HK-2 (cell line): ENCODE results near the gene MT2A.
"Not testable (repeated sequence)": the region's sequence is repeated elsewhere in the genome, so short reads cannot be mapped to it uniquely, and the experiment has no call there.

Source experiments
- DNase-seq: peaks from one replicate; pipeline ENCODE4 v3.0.0-alpha.2; 2018; ENCODE audit not compliant: unreplicated experiment

The MT2A gene

DNA sequence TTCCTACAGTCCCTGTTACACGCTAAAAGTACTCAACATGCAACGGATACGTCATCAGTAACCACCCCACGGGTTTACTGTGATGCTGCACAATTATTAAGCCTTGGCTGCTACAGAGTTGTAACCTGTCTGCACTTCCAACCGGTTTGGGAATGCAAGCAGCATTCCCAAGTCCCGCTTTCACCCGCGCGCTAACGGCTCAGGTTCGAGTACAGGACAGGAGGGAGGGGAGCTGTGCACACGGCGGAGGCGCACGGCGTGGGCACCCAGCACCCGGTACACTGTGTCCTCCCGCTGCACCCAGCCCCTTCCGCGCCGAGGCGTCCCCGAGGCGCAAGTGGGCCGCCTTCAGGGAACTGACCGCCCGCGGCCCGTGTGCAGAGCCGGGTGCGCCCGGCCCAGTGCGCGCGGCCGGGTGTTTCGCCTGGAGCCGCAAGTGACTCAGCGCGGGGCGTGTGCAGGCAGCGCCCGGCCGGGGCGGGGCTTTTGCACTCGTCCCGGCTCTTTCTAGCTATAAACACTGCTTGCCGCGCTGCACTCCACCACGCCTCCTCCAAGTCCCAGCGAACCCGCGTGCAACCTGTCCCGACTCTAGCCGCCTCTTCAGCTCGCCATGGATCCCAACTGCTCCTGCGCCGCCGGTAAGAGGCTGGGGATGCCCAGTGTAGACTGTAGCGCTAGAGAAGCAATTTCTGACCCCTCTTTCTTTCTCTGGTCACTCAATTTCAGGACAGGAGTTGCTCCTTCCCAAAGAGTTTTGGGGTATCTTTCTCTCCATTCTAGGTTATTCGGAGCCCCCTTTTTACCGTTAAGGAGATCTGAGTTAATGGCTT lies at the start of gene MT2A:
Gene MT2A, plus strand, starts transcription at position 542 of the 833 bp plus-strand sequence. Its CDS starts 72 bp downstream, at position 614.
- peak; percentile 96 for DNase-seq

DNA sequence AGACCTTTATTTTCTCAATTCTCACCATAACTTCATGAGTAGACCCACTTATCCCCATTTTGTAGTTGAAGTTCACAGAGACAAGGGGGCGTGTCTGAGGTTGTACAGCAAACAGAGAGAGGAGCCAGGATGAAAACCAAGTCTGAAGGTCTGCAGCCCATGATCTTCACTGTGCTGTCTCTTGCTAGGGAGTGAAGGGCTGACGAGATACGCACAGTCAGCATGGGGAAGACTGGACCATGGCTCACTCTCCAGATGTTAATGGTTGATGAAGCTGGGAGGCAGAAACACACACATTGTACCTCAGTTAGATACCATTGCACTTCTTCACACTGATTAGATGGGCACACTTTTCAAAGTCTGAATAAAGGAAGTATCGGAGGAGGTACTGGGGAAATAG lies 49.3 kb upstream of the MT2A start:
- DNase-seq, result no peak

DNA sequence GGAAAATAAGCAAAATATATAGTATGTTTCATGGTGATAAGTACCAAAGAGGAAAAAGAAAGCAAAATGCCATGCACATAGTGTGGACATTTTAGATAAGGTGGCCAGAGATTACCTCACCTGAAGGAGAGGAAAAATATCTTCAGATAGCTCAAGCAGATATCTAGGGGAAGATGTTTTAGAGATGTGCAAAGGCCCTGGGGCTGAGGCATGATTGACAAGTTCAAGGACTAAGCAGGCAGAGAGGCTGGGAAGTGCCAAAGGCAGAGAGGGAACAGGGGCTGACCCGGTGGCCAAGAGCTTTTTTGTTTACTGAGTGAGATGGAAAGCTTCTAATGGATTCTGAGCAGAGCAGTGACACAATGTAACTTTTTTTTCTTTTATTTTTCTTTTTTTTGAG lies 47.9 kb upstream of the MT2A start:
- DNase-seq, result no peak

DNA sequence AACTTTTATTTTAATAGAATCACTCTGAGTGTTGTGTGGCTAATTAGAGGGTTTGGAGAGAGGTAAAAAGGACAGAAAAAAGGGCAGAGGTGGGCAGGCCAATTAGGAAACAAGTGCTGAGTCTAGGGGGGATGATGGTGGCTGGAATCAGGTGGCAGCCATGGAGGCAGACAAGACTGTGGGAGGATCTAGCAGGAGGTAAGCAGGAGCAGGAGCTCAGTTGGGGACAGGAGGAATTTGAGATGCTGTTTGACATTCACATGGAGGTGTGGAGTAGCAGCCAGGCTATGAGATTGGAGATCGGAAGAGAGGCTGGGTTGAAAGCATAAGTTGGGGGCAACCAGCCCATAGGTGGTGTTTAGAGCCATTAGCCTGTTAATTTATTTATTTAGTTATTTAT lies 47.3 kb upstream of the MT2A start:
- DNase-seq, result no peak

DNA sequence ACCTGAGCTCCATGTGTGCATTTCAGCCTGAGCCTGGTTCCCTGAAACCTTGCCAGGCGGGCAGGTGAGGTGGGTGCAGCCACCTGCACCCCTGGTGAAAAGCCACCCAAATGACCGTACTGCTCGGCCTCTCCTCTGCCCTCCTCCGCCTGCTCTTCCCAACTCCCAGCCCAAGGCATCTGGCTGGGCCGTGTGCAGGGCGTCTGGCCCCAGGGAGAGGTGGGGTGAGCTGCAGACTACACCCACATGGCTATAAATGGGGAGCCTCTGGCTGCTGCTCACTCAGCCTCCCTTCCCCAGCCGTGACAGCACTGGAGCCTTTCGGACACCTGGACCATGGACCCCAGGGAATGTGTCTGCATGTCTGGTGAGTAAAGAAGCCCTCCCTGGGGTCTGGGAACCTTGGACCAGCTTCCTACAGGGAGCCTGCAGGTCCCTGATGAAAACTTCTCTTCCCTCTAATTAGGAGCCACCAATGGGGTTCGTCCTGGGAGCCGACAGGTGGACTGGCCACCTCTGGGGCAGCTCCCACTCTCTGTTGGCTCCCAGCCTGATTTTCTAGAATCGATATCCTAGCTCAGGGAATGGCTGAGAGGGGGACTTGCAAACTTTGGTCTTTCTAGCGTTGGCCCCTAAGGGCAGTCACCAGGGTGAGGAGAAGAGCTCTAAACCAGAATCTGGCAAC lies 43.4 kb upstream of the MT2A start, which contains the start of gene MT4:
Gene MT4, plus strand, starts transcription at position 281 of the 685 bp plus-strand sequence. Its CDS starts 56 bp downstream, at position 337.
- DNase-seq, result no peak

DNA sequence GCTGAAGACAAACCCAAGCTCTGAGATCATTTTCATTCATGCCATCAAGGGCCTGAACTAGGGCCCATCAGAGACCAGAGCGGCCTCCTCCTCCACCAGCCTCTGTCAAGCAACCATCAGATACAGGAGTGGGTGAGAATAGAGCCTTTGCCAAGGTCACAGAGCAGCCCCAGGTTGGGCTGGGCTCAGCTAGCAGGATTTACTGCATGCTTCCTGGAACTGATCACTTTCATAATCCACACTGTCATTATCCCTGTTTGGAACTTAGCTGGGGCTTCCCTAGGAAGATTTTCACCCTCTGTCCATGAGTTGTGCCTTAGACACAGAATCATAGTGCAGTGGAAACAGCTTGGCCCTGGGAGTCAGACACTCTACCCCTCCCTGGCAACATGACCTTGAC lies 38.4 kb upstream of the MT2A start:
- DNase-seq, result no peak

DNA sequence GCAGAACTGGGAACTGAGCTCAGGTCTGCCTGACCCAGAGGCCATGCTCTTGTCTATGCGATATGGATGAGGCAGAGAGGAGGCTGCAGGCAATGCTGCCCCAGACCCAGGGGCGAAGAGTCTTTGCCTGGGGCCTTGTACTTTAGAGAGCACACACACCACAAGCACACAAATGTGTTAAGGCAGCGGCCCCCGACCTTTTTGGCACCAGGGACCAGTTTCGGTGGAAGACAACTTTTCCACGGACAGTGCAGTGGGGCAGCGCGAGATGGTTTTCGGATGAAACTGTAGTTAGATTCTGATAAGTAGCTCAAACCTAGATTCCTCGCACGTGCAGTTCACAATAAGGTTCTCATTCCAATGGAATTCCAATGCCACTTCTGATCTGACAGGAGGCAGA lies 36.9 kb upstream of the MT2A start:
- DNase-seq, result no peak

DNA sequence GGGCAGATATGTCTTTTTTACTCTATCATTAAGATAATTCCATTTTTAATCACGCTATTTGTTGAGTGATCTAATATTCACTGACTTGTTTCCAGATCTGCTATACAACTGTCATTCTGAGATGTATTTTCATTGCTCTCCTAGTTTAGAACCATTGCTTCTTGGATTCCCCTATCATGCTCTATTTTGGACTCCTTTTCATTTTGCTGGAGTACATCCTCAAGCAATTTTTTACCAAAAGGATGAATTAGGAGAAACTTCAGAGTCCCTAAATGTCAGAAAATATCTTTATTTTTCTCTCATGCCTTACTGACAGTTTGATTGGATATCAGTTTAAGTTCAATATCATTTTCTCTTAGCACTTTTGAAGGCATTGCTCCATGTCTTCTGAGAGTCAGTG lies 33.8 kb upstream of the MT2A start:
- DNase-seq, result no peak

DNA sequence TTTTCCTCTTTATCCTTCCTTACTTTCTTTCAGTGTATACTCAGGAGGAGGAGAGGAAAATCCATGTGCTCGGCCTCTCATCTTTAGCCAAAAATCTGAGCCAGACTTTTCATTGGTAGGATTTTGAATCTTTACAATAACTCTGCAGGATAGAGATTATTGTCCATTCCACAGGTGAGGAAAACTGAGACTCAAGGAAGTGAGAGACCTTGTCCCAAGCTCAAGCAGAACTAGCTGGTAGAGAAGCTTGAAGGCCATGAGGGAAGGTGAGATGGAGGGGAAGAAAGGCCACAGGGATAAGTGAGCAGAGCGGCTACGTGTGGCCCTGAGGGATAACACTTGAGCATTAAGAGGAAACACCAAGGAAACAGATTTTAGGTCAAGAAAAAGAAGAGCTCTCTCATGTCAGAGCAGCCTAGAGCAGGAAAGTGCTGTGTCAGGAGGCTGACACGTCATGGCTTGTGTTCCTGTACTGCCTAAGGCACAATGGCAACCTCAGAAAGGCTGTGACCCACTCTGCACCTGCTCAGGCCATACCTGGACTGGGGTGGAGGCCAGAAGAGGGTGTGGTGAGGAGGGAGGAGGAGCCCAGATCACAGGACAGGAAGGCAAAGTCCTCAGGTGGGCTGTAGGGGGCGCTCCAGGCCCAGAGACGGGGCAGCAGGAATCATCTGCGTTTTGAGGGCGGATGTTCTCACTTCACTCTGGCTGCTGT lies 31.6 kb upstream of the MT2A start:
- peak; percentile 77 for DNase-seq

DNA sequence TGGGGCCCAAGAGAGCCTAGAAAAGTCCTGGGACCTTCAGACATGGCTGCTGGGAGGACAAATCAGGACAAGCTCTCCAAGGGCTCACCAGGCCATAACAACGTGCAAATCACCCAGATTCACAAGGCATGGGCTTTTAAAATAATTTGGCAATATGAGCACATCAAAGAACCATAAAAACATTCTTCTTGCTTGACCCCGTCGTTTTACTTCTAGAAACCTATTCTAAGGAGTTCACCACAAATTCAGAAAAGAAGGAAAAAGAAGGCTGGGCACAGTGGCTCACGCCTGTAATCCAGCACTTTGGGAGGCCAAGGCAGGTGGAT lies 31.1 kb upstream of the MT2A start:
- DNase-seq, result no peak

DNA sequence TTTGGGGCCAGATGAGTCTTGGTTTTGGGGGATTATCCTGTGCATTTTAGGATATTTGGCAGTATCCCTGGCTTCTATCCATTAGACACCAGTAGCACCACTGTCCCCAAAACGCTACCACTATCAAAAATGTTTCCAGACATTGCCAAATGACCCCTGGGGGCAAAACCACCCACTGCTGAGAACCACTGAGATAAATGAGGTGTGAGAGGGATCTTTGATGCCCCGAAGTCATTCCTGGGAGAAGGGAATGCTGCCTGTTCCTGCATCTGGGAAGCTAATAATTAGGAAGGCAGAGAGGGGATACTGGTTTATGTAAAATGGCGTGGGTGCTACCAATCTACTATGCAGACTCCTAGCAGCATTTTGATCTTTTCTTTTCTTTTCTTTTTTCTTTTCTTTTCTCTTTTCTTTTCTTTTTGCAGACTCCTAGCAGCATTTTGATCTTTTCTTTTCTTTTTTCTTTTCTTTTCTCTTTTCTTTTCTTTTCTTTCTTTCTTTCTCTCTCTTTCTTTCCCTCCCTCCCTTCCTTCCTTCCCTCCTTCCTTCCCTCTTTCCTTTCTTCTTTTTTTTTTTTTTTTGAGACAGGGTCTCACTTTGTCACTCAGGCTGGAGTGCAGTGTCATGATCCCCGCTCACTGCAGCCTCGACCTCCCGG lies 27.9 kb upstream of the MT2A start:
- DNase-seq, result no peak

DNA sequence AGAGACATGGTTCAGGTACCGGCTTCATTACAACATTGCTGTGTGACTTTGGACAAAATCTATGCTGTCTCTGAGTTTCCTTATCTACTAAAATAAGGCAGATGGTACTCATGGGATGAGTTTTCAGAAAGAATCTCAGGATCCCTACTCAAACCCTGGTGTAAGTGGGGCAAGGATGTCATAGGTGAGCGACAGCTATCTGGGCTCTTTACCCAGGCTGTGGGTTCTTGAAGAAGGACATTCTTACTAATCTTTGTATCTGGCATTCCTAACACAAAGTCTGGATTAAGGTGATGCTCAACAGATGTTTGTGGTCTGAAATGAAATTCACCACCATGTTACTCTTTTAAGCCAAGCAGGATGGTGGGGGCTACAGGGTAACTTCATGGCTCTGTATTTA lies 25.5 kb upstream of the MT2A start:
- DNase-seq, result not testable (repeated sequence)

DNA sequence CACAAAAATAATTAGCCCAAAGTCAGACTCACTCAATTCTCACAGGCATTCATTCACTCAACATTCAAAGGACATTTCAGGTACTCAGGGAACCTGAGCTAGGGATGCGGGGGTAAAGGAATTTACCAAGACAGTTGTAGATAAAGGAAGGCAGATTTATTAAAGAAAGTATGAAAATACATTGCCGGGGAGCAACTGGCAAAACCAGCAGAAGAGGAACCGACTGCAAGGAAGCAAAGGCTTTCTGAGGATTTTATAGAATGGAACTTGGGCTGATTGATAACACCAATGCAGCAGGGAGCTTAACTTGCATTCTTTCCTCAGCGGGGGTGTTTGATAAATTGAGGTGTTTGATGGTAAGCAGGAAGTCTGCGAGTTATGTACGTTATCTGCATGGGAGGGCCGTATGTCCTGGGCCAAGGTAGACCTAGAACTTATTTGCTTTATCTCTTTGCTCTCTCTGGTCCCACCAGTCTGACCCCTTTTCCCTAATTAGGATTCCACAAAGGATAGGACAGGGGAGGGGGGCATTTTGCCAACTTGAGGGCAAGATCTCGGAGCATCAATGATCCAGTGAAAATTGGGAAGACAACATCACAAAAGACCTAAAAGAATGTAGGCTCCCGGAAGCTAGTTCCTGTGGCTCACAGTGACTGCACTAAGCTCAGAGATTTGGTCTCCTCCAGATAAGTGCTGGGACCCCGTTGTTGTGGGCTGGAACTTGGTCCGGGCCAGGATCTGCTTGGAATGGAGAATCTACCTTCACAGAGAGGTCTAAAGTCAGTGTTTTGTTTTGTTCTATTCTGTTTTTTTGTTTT lies 24.8 kb upstream of the MT2A start:
- no peak for DNase-seq

DNA sequence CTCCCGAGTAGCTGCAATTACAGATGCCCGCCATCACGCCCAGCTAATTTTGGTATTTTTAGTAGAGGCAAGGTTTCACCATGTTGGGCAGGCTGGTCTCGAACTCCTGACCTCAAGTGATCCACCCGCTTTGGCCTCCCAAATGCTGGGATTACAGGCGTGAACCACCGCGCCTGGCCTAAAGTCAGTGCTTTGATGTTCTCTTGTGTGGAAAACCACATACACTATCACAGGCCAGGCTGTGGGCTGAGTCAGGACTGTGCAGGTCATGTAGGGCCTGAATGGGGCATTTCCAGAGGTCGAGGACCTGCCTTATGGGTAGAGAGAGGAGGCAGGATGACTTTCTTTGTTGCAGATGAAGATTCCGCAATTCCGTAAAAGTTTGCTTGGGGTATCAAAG lies 24.1 kb upstream of the MT2A start:
- no peak for DNase-seq

DNA sequence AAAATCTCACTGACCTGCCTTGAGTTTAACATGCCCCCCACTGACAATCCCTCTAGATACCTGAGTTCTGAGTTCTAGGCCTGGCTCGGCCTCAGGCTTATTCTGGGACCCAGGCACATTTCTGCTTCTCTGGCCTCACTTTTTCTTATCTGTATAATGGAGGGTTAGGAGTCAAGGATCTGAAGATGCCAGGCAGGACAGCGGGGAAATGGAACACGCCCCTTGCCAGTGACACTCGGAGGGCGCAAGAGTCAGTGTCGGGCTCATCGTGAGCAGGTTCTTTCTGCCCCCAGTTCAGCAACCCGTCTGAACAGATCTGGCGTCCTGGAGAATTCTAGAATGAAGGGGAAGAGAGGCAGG lies 19.6 kb upstream of the MT2A start:
- DNase-seq, result no peak

DNA sequence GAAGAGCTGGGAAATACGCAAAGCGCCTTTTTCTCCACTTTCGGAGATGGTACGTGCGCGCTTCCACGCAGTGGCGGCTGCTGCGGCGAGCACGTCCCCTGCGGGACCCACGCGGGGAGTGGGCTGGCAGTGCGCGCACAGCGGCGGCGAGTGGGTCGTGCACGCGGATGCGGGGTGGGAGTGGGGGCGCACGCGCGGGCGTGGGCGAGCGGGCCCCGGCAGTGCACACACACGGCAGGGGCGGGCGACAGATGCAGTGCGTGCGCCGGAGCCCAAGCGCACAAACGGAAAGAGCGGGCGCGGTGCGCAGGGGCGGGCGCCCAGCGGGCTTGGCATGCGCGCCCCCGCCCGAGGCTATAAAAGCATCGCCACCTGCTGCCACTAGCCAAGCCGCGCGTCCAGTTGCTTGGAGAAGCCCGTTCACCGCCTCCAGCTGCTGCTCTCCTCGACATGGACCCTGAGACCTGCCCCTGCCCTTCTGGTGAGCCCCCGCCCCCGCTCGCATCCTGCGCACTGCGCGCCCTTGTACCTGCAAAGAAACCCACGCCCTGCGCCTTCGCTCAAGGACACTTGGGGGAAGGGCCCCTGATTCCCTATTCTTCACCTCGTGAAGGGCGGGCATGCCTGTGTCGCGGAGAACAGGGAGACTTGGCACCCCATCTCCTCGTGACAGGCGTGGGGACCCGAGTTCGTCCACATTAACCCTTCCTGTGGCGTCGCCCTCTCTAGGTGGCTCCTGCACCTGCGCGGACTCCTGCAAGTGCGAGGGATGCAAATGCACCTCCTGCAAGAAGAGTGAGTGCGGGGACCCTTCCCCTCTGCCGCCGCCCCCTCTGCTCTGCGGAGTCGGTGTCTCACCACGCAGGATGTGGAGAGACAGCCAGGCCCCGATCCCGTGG lies 19.0 kb upstream of the MT2A start, which contains the start of gene MT3:
Gene MT3, plus strand, starts transcription at position 388 of the 899 bp plus-strand sequence. Its CDS starts 63 bp downstream, at position 451.
- no peak for DNase-seq

DNA sequence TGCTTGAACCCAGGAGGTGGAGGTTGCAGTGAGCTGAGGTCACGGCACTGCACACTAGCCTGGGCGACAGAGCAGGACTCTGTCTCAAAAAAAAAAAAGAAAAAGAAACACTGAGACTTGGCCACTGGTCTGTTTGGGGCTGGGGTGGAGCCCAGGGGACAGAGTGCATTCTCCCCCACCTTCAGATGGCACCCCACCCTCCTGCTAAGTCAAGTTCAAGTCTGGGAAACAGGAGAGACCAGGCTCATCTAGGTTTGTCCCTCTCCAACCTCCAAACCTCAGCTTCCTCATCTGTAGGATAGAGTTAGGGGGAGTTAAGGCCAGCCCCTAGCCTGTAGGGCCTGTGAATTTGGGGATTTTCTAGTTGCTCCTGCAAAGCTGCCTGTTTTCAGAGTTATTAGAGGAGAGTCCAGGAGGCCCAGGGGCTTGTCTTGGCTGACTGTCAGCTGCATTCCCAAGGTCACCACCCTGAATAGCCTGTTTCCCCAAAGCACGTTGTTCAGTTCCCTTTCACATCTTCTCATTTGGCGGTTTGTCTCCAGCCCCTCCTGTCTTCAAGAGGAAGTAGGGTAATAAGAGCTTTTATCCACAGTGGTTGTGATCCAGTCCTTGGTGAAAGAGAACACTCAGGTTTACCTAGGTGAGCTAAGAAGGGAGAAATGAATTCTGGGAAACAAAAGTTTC lies 16.9 kb upstream of the MT2A start:
- no peak for DNase-seq

DNA sequence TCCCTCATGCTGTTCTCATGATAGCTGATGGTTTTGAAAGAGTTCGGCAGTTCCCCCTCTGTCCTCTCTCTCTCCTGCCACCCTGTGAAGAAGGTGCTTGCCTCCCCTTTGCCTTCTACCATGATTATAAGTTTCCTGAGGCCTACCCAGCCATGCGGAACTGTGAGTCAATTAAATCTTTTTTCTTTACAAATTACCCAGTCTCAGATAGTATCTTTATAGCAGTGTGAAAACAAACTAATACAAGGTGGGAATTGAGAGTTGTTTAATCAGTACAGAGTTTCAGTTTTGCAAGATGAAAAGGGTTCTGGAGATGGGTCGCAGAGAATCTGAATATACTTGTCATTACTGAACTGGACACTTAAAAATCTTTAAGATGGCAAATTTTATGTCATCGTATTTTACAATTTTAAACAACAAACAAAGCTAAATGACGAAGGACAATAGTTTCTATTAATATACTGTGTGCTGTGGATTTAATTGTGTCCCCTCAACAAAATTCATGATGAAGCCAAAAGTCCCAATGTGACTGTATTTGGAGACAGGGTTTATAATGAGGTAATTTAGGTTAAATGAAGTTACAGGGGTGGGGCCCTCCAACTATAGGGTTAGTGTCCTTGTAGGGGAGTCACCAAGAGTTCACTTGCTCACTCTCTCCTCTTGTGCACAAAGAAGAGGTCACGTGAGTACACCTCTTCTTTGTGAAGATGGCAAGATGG lies 14.7 kb upstream of the MT2A start:
- DNase-seq, result no peak

DNA sequence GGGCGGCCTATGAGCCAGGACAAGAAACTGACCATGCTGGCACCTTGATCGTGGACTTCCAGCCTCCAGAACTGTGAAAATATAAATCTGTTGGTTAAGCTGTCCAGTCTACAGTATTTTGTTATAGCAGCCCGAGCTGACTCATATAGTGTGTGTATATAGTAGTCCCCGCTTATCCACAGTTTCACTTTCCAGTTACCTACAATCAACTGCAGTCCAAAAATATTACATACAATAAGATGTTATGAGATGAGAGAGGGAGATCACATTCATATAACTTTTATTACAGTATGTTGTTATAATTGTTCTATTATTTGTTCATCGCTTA lies 14.1 kb upstream of the MT2A start:
- no peak for DNase-seq
